Measurements from ENCODE around the gene ZNF467.

GRCh38 chr7:149722356-149722957 is 50.9 kb downstream of the ZNF467 start:
- no peak for TF ChIP-seq EZH2 (IDR thresholded peaks at IDR 0.05)
- no peak for TF ChIP-seq POLR2A (IDR thresholded peaks at IDR 0.05; ENCODE audit: borderline replicate concordance, extremely low read depth, insufficient read depth, insufficient read length)
- no peak for TF ChIP-seq POLR2AphosphoS5 (IDR thresholded peaks at IDR 0.05; ENCODE audit: low read depth, low read length)

Data from HCT116 (cell line).